Activated CD4-positive, alpha-beta memory T cell treated with anti-CD3 and anti-CD28 coated beads, Interleukin-2, amount 10 ng/mL, durations not matched to agents 7 days and 5 days (primary cell): ENCODE measurements around the gene SPRED3. TPM values are rescaled to one million over a fixed set of nuclear protein-coding genes. Genes with fewer than 3 reads are reported as not detected.
"Not testable (repeated sequence)": the region's sequence is repeated elsewhere in the genome, so short reads cannot be mapped to it uniquely, and the experiment has no call there.

ENCODE experiments used
- CTCF ChIA-PET: fragments of 350-600 bp; sonication (Branson Sonifier 250); formaldehyde crosslinking; loops from one replicate; lab custom pipeline; 2021; ENCODE audit warnings: antibody characterized with exemption, inconsistent platforms; lab: Charles Lee
- POLR2A ChIA-PET: fragments of 350-600 bp; sonication (Branson Sonifier 250); formaldehyde crosslinking; loops from one replicate; lab custom pipeline; 2021; ENCODE audit warnings: antibody characterized with exemption; lab: Charles Lee
- DNase-seq: peaks from one replicate; pipeline ENCODE4 v3.0.0-alpha.2; 2020
- H3K27ac Mint-ChIP-seq: one replicate; pipeline ENCODE4 v1.8.0; 2021; ENCODE audit warnings: mild to moderate bottlenecking, mixed read lengths
- H3K27me3 Mint-ChIP-seq: one replicate; pipeline ENCODE4 v1.8.0; 2021; ENCODE audit warnings: mixed read lengths
- H3K36me3 Mint-ChIP-seq: one replicate; pipeline ENCODE4 v1.8.0; 2021; ENCODE audit warnings: low read depth, mixed read lengths
- H3K4me1 Mint-ChIP-seq: one replicate; pipeline ENCODE4 v1.8.0; 2021; ENCODE audit warnings: mixed read lengths
- H3K4me3 Mint-ChIP-seq: one replicate; pipeline ENCODE4 v1.8.0; 2021; ENCODE audit warnings: mild to moderate bottlenecking, mixed read lengths
- H3K9me3 Mint-ChIP-seq: one replicate; pipeline ENCODE4 v1.8.0; 2021; ENCODE audit warnings: mixed read lengths
- total RNA-seq, 2 experiments: library from RNA; stranded (reverse); gene quantifications; one replicate each; pipeline ENCODE4 v1.2.3, GENCODE V29; 2021

SPRED3 gene, protein sequence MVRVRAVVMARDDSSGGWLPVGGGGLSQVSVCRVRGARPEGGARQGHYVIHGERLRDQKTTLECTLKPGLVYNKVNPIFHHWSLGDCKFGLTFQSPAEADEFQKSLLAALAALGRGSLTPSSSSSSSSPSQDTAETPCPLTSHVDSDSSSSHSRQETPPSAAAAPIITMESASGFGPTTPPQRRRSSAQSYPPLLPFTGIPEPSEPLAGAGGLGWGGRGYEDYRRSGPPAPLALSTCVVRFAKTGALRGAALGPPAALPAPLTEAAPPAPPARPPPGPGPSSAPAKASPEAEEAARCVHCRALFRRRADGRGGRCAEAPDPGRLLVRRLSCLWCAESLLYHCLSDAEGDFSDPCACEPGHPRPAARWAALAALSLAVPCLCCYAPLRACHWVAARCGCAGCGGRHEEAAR
- 1 to 10 TPM; 2.1 to 3.8 TPM for total RNA-seq

DNA sequence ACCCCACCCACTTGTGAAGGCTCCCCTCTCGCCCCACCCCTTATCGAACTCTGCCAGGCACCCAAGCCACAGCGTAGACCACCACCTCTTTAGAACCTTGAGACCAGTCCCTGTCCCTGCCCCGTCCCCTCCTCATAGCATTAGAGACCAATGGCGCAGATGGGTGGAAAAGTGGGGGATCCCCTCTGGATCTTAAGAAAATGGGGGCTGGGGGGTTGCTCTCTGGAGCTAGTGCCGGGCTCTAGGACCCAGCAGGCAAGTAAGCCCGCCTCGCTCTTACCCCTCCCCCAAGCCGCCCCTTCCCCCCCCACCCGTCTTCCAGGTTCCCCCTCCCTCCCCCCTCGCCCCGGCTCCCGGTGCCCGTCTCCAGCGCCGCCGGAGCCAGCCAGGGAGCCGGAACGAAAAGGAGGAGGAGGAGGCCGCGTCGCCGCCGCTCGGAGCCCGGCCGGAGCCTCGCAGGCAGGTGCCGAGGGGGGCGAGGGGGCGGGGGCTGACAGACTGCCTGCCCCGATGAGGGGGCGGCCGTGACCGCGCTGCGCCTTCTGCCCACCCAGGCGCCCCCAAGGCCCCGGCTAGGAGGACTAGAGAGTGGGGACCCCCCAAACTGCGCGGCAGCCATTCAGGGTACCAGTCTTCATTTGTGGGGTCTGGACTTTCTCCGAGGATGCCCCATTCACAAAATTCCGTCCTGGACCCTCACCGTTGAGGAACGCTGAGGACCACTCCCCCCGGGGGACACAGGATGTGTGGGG lies at the start of gene SPRED3:
SPRED3 (plus strand) TSS at position 349 of the 752 bp plus-strand sequence. CDS start 1,606 bp downstream, outside the sequence.
- POLR2A ChIA-PET: interaction anchor here (0.8 to 3.4 kb wide), 7 partner anchors 9 to 30 kb away, joined by 3 to 17 read pairs (median 6); partner anchors contain the start of genes FAM98C and PSMD8
- Mint-ChIP-seq H3K27ac (peak within 1 kb of the TSS; percentile 66), H3K36me3 (peaks cover 15% of the 10 kb centered on the region), H3K9me3 (no peaks in the 10 kb centered on the region), H3K4me3 (peak within 1 kb of the TSS; percentile 82), H3K27me3 (peaks cover 30% of the 10 kb centered on the region), H3K4me1 (peaks cover 33% of the 10 kb centered on the region)
- DNase-seq: no peak
- CTCF ChIA-PET: interaction anchor here (1.1 to 3.0 kb wide), 4 partner anchors 14 to 954 kb away, joined by 3 to 20 read pairs (median 17); partner anchors contain the start of genes FAM98C, PSMD8 and SAMD4B

DNA sequence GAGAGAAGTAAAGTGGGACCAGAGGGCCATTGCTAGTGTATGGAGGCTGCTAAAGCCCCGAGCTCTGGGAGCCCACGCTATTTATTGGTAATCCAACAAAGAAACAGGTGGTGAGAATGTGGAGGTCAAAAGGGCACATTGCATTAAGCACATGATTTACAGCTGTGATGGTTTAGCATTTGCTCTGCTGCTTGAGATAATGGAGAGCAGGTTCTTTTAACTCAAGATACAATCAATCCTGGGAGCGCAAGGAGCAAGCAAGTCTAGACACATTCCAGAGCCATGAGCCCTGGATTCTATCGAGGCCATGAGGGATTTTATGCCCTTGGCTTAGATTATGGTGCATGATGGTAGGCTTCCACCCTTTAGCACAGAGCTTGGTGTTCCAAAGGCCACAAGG lies 49.5 kb upstream of the SPRED3 start:
- CTCF ChIA-PET: interaction anchor here (1.8 to 2.5 kb wide), 2 partner anchors 35 to 64 kb away, joined by 5 to 7 read pairs; partner anchors contain the start of genes FAM98C and PSMD8
- DNase-seq, H3K27ac Mint-ChIP-seq, H3K9me3 Mint-ChIP-seq, H3K36me3 Mint-ChIP-seq, H3K27me3 Mint-ChIP-seq, H3K4me3 Mint-ChIP-seq: not testable (repeated sequence)
- POLR2A ChIA-PET: interaction anchor here (1.2 kb wide), 1 partner anchor 35 kb away, joined by 3 read pairs; the partner anchor contains the start of gene PSMD8
- H3K4me1 Mint-ChIP-seq: peaks cover 12% of the 10 kb centered on the region

DNA sequence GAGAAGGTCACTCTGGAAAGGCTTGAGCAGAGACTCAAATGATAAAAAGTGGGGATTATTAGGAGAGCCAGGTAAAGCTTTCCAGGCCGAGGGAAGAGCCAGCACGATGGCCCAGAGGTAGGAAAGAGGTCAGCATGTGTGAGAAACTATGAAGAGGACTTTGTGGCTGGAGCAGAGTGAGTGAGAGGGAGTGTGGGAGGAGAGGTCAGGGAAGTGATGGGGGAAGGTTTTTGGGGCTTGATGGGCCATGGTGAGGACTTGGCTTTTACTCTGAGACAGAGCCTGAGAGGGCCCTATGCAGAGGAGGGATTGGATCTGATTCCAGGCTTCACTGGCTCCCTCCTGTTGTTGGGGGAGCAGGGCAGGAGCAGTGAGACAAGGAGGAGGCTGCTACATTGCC lies 47.6 kb upstream of the SPRED3 start:
- ChIA-PET POLR2A (no interaction called here), CTCF (interaction anchor here (2.5 kb wide), 1 partner anchor 62 kb away, joined by 7 read pairs; the partner anchor contains the start of gene FAM98C)
- H3K4me1 Mint-ChIP-seq: peaks cover 10% of the 10 kb centered on the region
- H3K27ac Mint-ChIP-seq: no peak overlapping the region
- no peaks in the 10 kb centered on the region for H3K27me3 Mint-ChIP-seq
- H3K9me3 Mint-ChIP-seq: no peaks in the 10 kb centered on the region
- H3K36me3 Mint-ChIP-seq: peaks cover 5% of the 10 kb centered on the region
- no peak for DNase-seq
- H3K4me3 Mint-ChIP-seq: no peak overlapping the region

DNA sequence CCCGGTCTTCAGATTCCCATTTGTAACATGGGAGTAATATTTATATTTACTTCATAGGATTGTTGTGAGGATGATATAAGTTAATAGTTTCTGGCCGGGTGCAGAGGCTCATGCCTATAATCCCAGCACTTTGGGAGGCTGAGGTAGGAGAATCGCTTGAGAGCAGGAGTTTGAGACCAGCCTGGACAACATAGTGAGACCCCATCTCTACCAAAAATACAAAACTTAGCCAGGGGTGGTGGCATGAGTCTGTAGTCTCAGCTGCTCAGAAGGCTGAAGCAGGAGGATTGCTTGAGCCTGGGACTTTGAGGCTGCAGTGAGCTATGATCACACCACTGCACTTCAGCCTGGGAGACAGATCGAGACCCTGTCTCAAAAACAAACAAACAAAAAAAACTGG lies 41.7 kb upstream of the SPRED3 start:
- H3K27me3 Mint-ChIP-seq: no peaks in the 10 kb centered on the region
- no peak overlapping the region for H3K4me3 Mint-ChIP-seq
- DNase-seq: no peak
- no peaks in the 10 kb centered on the region for H3K9me3 Mint-ChIP-seq
- ChIA-PET CTCF (interaction anchor here (1.1 kb wide), 1 partner anchor 56 kb away, joined by 3 read pairs; the partner anchor contains the start of gene FAM98C), POLR2A (interaction anchor here (1.6 kb wide), 1 partner anchor 13 kb away, joined by 3 read pairs; no protein-coding TSS in a partner anchor)
- no peak overlapping the region for H3K27ac Mint-ChIP-seq
- no peaks in the 10 kb centered on the region for H3K36me3 Mint-ChIP-seq
- no peaks in the 10 kb centered on the region for H3K4me1 Mint-ChIP-seq

DNA sequence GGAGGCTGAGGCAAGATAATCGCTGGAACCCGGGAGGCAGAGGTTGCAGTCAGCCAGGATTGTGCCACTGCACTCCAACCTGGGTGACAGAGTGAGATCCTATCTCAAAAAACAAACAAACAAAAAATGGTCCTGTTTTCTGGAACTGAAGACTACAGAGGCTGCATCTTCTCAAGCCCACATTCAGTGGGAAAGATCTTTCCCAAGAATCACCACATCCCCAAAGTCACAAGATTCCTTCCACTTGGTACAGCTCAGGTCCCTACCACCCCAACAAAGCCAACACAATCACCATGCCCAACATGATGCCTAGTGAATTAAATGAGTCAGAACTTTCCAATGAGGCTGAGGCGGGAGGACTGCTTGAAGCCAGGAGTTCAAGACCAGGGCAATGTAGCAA lies 37.6 kb upstream of the SPRED3 start:
- Mint-ChIP-seq H3K36me3 (no peaks in the 10 kb centered on the region), H3K9me3 (no peaks in the 10 kb centered on the region)

DNA sequence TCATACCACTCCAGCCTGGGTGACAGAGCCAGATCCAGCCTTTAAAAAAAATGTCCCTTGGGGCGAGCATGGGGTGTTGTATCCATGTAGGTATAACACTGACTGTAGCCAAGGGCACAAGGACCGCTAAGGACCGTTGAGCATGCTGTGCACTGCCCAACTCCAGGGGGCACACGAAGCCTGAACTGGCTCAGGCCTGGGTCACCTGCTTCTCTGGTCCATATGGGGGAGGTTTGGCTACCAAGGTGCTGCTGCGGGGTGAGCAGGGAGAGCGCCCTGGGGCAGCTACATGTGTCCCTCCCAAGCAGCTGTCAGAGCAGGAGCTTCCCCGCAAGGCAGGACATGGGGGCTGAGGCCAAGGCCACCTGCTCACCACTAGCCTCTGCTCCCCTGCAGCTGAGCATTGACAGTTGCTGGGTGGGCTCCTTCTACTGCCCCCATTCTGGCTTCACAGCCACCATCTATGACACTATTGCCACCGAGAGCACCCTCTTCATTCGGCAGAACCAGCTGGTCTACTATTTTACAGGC lies 36.6 kb upstream of the SPRED3 start:
- H3K4me3 Mint-ChIP-seq: no peak overlapping the region
- CTCF ChIA-PET: interaction anchor here (0.5 kb wide), 1 partner anchor 16 kb away, joined by 4 read pairs; the partner anchor contains the start of gene CATSPERG
- H3K9me3 Mint-ChIP-seq: no peaks in the 10 kb centered on the region
- peaks cover 8% of the 10 kb centered on the region for H3K27me3 Mint-ChIP-seq
- no peaks in the 10 kb centered on the region for H3K36me3 Mint-ChIP-seq
- no peak for DNase-seq
- POLR2A ChIA-PET: no interaction called here
- no peaks in the 10 kb centered on the region for H3K4me1 Mint-ChIP-seq
- H3K27ac Mint-ChIP-seq: no peak overlapping the region

More for the DNA sequence above, 37.6 kb upstream of the SPRED3 start:
- Mint-ChIP-seq H3K4me3 (no peak overlapping the region), H3K27ac (no peak overlapping the region), H3K27me3 (peaks cover 3% of the 10 kb centered on the region), H3K4me1 (no peaks in the 10 kb centered on the region)
- no peak for DNase-seq
- ChIA-PET CTCF (no interaction called here), POLR2A (no interaction called here)

DNA sequence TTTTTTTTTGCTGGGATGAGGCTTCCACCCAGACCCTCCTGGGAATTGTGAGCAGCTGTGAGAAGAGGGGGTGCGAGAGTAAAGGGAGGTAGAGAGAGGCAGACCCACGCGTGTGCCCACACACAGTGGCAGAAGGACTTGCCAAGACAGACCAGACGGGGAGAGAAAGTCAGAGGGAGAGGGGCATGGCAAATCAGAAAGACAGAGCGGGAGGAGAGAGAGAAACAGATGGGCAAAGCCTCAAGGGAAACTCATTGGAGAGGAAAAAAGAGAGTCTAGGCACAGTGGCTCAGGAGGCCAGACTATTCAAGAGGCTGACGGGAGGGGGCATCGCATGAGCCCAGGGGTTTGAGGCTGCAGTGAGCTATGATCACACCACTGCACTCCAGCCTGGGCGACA lies 35.9 kb upstream of the SPRED3 start:
- CTCF ChIA-PET: interaction anchor here (0.5 to 0.7 kb wide), 3 partner anchors 9 to 1016 kb away, joined by 4 read pairs; partner anchors contain the start of gene CATSPERG
- no peak overlapping the region for H3K27ac Mint-ChIP-seq

DNA sequence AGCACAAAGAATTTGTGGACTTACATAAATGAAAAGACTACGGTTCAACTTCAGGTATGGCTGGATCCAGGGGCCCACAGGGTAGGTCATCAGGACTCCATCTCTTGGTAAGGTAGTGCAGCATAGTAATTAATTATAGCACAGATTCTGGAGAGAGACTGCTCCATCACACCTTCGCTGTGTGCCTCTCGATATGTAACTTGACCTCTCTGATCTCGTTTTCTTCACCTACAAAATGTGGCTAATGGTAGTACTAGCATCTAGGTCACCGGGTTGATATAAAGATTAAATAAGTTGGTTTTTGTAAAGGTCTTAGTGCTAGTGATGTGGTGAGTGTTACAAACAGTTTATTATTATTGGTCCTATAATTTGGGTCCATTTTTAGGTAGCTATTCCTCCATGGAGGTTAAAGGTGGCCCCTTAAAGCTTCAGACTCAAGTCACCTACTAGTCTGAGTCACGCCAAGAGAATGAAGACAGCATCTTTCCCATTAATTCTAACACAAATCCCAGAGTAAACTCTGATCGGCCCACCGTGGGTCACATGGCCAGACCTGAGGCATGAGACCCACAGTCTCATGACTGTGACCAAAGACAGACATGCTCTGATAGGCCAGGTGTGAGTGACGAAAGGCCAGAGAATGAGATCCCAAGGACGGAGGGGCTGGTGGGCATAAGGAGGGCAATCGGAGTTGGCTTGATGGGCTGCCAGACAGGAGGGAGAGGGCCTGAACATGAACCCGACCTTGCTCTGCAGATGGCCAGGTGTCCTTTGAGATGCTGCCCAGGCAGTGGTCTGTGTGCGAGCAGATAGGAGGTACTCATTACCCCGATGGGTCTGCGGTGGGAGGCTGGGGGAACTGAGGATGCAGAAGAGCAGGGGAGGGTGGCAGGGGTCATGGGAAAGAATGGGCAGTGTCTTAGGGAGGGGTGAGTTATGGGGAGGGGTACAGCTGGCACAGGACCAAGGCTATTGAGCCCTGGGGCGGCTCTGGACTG lies 32.5 kb upstream of the SPRED3 start:
- Mint-ChIP-seq H3K27ac (no peak overlapping the region), H3K36me3 (no peaks in the 10 kb centered on the region), H3K9me3 (no peaks in the 10 kb centered on the region), H3K4me1 (peaks cover 6% of the 10 kb centered on the region), H3K27me3 (peaks cover 35% of the 10 kb centered on the region), H3K4me3 (no peak overlapping the region)
- DNase-seq: no peak
- ChIA-PET CTCF (no interaction called here), POLR2A (no interaction called here)

More for the DNA sequence above, 35.9 kb upstream of the SPRED3 start:
- no peaks in the 10 kb centered on the region for H3K4me1 Mint-ChIP-seq
- H3K27me3 Mint-ChIP-seq: peaks cover 8% of the 10 kb centered on the region
- H3K9me3 Mint-ChIP-seq: no peaks in the 10 kb centered on the region
- no peak for DNase-seq
- no peaks in the 10 kb centered on the region for H3K36me3 Mint-ChIP-seq
- H3K4me3 Mint-ChIP-seq: no peak overlapping the region
- POLR2A ChIA-PET: no interaction called here

DNA sequence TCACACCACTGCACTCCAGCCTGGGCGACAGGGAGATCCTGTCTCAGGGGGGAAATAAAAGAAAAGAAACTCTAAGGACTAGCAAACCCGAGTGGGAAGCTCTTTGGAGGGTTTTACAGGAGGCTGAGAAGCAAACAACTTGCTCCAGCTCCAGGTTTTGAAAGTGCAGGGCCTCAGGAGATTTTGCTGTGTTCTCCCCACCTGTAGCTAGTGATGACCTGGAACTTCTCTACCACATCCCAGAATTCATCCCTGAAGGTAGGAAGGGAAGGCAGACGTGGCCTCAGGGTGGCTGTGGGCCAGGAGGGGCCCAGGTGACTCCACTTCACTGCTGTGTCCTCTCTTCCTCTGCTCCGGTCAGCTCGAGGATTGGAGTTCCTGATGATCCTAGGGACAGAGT lies 30.4 kb upstream of the SPRED3 start:
- Mint-ChIP-seq H3K36me3 (no peaks in the 10 kb centered on the region), H3K4me3 (no peak overlapping the region), H3K9me3 (no peaks in the 10 kb centered on the region), H3K27me3 (peaks cover 42% of the 10 kb centered on the region), H3K27ac (no peak overlapping the region), H3K4me1 (peaks cover 18% of the 10 kb centered on the region)
- no peak for DNase-seq
- CTCF ChIA-PET: no interaction called here
- POLR2A ChIA-PET: interaction anchor here (0.6 to 1.4 kb wide), 4 partner anchors 16 to 92 kb away, joined by 3 read pairs; partner anchors contain the start of genes GGN and PSMD8

DNA sequence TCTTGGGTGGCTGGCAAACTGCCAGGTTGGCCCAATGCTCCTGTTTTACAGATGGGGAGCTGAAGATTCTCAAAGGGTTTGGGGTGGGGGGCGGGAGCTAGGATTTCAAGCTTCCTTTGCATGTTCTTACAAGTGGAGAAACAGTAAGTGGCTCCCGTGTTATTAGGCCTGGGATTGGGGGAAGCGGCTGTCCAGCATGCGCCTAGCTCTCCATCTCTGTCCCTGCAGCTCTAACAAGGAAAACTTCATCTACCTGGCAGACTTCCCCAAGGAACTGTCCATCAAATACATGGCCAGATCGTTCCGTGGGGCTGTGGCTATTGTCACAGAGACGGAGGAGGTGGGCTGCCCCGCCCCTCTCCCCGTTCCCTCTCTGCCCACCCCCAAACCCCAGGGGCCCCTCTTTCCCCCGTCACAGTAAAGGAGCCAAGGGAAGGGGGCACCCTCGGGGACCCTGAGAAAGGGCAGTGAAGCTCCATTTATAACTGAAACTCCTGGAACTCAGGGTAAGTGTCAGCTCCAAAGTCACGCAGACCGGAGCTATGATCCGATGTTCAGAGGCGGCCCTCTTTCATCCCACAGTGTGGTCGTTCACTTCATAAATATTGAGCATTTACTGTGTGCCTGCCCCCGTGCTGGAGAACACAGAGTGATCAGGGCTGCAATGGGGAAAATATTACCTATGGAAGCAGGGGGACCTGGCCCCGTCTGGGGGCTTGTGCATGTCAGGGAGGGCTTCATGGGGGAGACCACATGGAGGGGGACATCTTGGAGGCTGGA lies 29.1 kb upstream of the SPRED3 start:
- no peak overlapping the region for H3K27ac Mint-ChIP-seq
- POLR2A ChIA-PET: interaction anchor here (1.3 to 2.1 kb wide), 3 partner anchors 13 to 28 kb away, joined by 3 to 12 read pairs (median 3); partner anchors contain the start of genes GGN and PSMD8
- CTCF ChIA-PET: interaction anchor here (0.6 to 1.2 kb wide), 3 partner anchors 43 to 858 kb away, joined by 3 to 4 read pairs (median 3); partner anchors contain the start of gene FAM98C
- peaks cover 19% of the 10 kb centered on the region for H3K4me1 Mint-ChIP-seq
- H3K27me3 Mint-ChIP-seq: peaks cover 42% of the 10 kb centered on the region
- H3K4me3 Mint-ChIP-seq: peak overlapping the region; percentile 10
- H3K9me3 Mint-ChIP-seq: no peaks in the 10 kb centered on the region
- DNase-seq: no peak
- no peaks in the 10 kb centered on the region for H3K36me3 Mint-ChIP-seq

DNA sequence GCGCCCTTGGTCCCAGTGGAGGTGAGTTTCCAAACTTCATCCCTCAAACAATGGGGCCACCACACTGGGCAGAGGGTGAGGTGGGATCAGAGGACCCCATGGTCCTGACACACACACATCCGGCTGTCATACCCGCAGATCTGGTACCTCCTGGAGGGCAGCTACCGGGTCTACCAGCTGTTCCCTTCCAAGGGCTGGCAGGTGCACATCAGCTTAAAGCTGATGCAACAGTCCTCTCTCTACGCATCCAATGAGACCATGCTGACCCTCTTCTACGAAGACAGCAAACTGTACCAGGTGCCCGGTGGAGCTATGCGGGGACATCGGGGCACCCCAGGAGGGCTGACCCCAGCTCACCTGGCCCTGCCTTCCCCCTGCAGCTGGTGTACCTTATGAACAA lies 28.1 kb upstream of the SPRED3 start:
- POLR2A ChIA-PET: interaction anchor here (1.1 to 2.1 kb wide), 2 partner anchors 14 to 24 kb away, joined by 4 to 12 read pairs; partner anchors contain the start of genes CATSPERG and PSMD8
- CTCF ChIA-PET: interaction anchor here (1.1 kb wide), 1 partner anchor 14 kb away, joined by 3 read pairs; the partner anchor contains the start of gene PSMD8
- H3K4me1 Mint-ChIP-seq: peaks cover 19% of the 10 kb centered on the region

More for the DNA sequence above, 28.1 kb upstream of the SPRED3 start:
- no peak overlapping the region for H3K27ac Mint-ChIP-seq
- no peaks in the 10 kb centered on the region for H3K9me3 Mint-ChIP-seq
- DNase-seq: no peak
- no peaks in the 10 kb centered on the region for H3K36me3 Mint-ChIP-seq
- H3K4me3 Mint-ChIP-seq: peak overlapping the region; percentile 84
- peaks cover 42% of the 10 kb centered on the region for H3K27me3 Mint-ChIP-seq
